PC-3 (cell line): Measurements from ENCODE around the gene ZNF326.
"Not testable (repeated sequence)": the region's sequence is repeated elsewhere in the genome, so short reads cannot be mapped to it uniquely, and the experiment has no call there.

Source experiments
- EZH2phosphoT487 ChIP-seq: fragments of 300-600 bp; sonication (generic); IDR thresholded peaks from 2 replicates; pipeline ENCODE4 v1.6.1; 2018; ENCODE audit warnings: mild to moderate bottlenecking, antibody characterized with exemption, low read length, borderline replicate concordance
- TF ChIP-seq, protein P1 (sequence below): fragments of 300-600 bp; sonication (generic); conservative IDR thresholded peaks from 2 replicates; pipeline ENCODE4 v1.5.1; 2017; ENCODE audit warnings: antibody characterized with exemption, low read depth, mild to moderate bottlenecking, low read length

DNA sequence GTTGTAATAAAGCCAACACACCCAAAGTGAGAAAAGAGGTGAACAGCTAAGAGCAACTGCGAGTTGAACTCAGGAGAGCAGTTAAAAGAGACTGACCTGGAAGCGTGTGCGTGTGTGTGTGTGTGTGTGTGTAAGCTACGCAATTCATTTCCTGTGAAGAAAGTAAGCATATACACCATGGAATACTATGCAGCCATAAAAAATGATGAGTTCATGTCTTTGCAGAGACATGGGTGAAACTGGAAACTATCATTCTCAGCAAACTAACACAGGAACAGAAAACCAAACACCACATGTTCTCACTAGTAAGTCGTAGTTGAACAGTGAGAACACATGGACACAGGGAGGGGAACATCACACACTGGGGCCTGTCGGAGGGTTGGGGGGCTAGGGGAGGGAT lies 69.2 kb downstream of the ZNF326 start:
- TF ChIP-seq, protein P1, sequence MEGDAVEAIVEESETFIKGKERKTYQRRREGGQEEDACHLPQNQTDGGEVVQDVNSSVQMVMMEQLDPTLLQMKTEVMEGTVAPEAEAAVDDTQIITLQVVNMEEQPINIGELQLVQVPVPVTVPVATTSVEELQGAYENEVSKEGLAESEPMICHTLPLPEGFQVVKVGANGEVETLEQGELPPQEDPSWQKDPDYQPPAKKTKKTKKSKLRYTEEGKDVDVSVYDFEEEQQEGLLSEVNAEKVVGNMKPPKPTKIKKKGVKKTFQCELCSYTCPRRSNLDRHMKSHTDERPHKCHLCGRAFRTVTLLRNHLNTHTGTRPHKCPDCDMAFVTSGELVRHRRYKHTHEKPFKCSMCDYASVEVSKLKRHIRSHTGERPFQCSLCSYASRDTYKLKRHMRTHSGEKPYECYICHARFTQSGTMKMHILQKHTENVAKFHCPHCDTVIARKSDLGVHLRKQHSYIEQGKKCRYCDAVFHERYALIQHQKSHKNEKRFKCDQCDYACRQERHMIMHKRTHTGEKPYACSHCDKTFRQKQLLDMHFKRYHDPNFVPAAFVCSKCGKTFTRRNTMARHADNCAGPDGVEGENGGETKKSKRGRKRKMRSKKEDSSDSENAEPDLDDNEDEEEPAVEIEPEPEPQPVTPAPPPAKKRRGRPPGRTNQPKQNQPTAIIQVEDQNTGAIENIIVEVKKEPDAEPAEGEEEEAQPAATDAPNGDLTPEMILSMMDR: not testable (repeated sequence)
- not testable (repeated sequence) for TF ChIP-seq EZH2phosphoT487
